Measurements from ENCODE around the gene RNASEL.

The RNASEL gene

GRCh38 chr1:182620924-182621585, 32.0 kb upstream of the RNASEL start:
- no peak for DNase-seq

GRCh38 chr1:182617734-182618351, 28.8 kb upstream of the RNASEL start:
- no peak for DNase-seq

- no peak for DNase-seq
Observed at GRCh38 chr1:182617014-182617429, 28.0 kb upstream of the RNASEL start.

- peak; percentile 89 for DNase-seq
Observed at GRCh38 chr1:182616130-182617013, 27.3 kb upstream of the RNASEL start.

GRCh38 chr1:182615468-182616129, 26.5 kb upstream of the RNASEL start:
- DNase-seq, result peak in 1 of 2 donors; percentile 22

- peak; percentile 38 to 55 for DNase-seq
Observed at GRCh38 chr1:182614796-182615454, 25.9 kb upstream of the RNASEL start.

GRCh38 chr1:182611787-182612186, 22.7 kb upstream of the RNASEL start:
- no peak for DNase-seq

- DNase-seq, result no peak
Observed at GRCh38 chr1:182611326-182611725, 22.3 kb upstream of the RNASEL start.

- DNase-seq, result no peak
Observed at GRCh38 chr1:182610606-182611194, 21.6 kb upstream of the RNASEL start.

- no peak for DNase-seq
Observed at GRCh38 chr1:182608845-182609610, 20.0 kb upstream of the RNASEL start.

- DNase-seq, result no peak
Observed at GRCh38 chr1:182608236-182608635, 19.2 kb upstream of the RNASEL start.

GRCh38 chr1:182607566-182607965, 18.5 kb upstream of the RNASEL start:
- DNase-seq, result no peak

- DNase-seq, result peak; percentile 90 to 92
Observed at GRCh38 chr1:182604175-182605164, 15.4 kb upstream of the RNASEL start, which contains the start of gene RGS16. RGS16 (minus strand) TSS chr1:182604389; CDS start chr1:182604259, 130 bp downstream.

GRCh38 chr1:182603646-182604174, 14.7 kb upstream of the RNASEL start:
- no peak for DNase-seq

- DNase-seq, result peak in 1 of 2 donors; percentile 40
Observed at GRCh38 chr1:182602935-182603645, 14.0 kb upstream of the RNASEL start.

- DNase-seq, result no peak
Observed at GRCh38 chr1:182601913-182602312, 12.9 kb upstream of the RNASEL start.

- peak; percentile 70 to 81 for DNase-seq
Observed at GRCh38 chr1:182601416-182601786, 12.3 kb upstream of the RNASEL start.

- DNase-seq, result no peak
Observed at GRCh38 chr1:182600745-182601415, 11.8 kb upstream of the RNASEL start.

Data from CD4-positive, alpha-beta T cell treated with Interleukin-1 beta for 1 hour (primary cell).